ENCODE measurements around the gene ASCC3. TPM values are rescaled to one million over a fixed set of nuclear protein-coding genes. Genes with fewer than 3 reads are reported as not detected.

The ASCC3 gene
- total and polyA plus RNA-seq, 2 experiments from 2014 or later: 49.1 to 60.2 TPM

DNA sequence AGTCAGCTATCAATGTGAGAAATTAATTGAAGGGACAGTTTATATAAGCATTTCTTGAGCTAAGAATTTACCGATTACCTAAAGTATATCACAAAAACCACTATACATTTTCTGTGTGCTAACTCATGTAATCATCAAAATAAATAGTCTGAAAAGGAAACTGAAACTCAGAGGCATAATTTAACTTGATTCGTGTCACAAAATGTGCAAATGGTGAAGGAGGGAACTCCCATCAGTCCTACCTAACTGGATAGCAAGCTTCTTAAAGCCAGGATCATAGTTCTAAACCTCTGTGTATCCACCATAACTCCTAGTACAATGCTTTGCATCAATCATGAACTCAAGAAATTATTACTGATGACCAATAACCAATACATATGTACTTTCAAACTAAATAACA lies 91.0 kb downstream of the ASCC3 start:
- no peaks in the 10 kb centered on the region for H4K20me1 ChIP-seq (ENCODE audit: insufficient read depth)
- H3K9ac ChIP-seq: no peak overlapping the region

DNA sequence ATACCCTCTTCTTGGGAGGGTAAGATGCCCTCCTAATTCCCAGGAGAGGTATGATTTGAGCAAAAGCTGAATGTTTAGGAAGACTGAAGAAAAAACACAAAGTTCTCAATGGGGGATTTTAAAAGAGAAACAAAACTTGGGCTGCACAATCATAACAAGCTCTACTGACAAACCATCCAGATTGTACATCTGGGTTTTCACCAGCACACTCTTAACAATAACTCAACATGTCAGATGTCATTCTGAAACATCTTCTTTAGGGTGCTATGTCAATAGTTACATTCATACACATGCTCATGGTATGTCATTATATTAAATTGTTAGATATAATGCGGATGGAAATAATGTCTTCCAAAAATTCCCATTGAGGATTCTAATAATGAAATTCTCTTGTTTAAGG lies 95.1 kb downstream of the ASCC3 start:
- no peaks in the 10 kb centered on the region for H3K4me1 ChIP-seq (ENCODE audit: insufficient read depth)
- TF ChIP-seq EZH2 (IDR thresholded peaks at IDR 0.05; ENCODE audit: insufficient read depth, poor library complexity, severe bottlenecking) (no peak), EZH2phosphoT487 (IDR thresholded peaks at IDR 0.05; ENCODE audit: insufficient read depth, low read depth) (no peak)
- H4K20me1 ChIP-seq (ENCODE audit: insufficient read depth): no peaks in the 10 kb centered on the region
- in situ Hi-C loops (cut with MboI): no loop called here
- H3K9me2 ChIP-seq (ENCODE audit: insufficient read depth): no peaks in the 10 kb centered on the region; the same call in 1 of the 2 replicates
- peaks cover 26% of the 10 kb centered on the region for H3K79me2 ChIP-seq (ENCODE audit: insufficient read depth)
- H3K9me3 ChIP-seq (ENCODE audit: low read depth): no peaks in the 10 kb centered on the region
- no peak for DNase-seq
- no peaks in the 10 kb centered on the region for H3K27me3 ChIP-seq (replicated peaks; ENCODE audit: insufficient read depth)
- 0 out of 2 replicates have a peak, but pooled peaks cover 9% of the 10 kb centered on the region for H3K36me3 ChIP-seq (ENCODE audit: low read depth)
- no peak overlapping the region for H3K4me3 ChIP-seq
- H3K9ac ChIP-seq: no peak overlapping the region
- H3F3A ChIP-seq (ENCODE audit: insufficient read depth): no peaks in the 10 kb centered on the region
- 97 to 100% methylated on average over 1 of the region's 1 CpG for WGBS, 2 experiments (ENCODE audit: low coverage in 1 of 2, low lambda C conversion rate in 2 of 2, missing lambda C conversion rate in 2 of 2)
- no peak overlapping the region for H3K27ac ChIP-seq
- no peak overlapping the region for H3K4me2 ChIP-seq (ENCODE audit: unreplicated experiment)
- H2AFZ ChIP-seq: no peak overlapping the region

More for the DNA sequence above, 91.0 kb downstream of the ASCC3 start:
- DNase-seq: no peak
- no peaks in the 10 kb centered on the region for H3F3A ChIP-seq (ENCODE audit: insufficient read depth)
- H3K4me3 ChIP-seq: no peak overlapping the region
- no peaks in the 10 kb centered on the region for H3K27me3 ChIP-seq (replicated peaks; ENCODE audit: insufficient read depth)
- in situ Hi-C loops (cut with MboI): no loop called here
- peaks cover 8% of the 10 kb centered on the region; the same call in 1 of the 2 replicates for H3K36me3 ChIP-seq (ENCODE audit: low read depth)
- no peak for TF ChIP-seq EZH2phosphoT487 (IDR thresholded peaks at IDR 0.05; ENCODE audit: insufficient read depth, low read depth)
- TF ChIP-seq EZH2 (IDR thresholded peaks at IDR 0.05; ENCODE audit: insufficient read depth, poor library complexity, severe bottlenecking): no peak
- no peaks in the 10 kb centered on the region; the same call in 1 of the 2 replicates for H3K9me2 ChIP-seq (ENCODE audit: insufficient read depth)
- WGBS, 2 experiments (ENCODE audit: low coverage in 1 of 2, low lambda C conversion rate in 2 of 2, missing lambda C conversion rate in 2 of 2): 90 to 98% methylated on average over 2 of the region's 2 CpGs
- H3K9me3 ChIP-seq (ENCODE audit: low read depth): no peaks in the 10 kb centered on the region
- H3K4me1 ChIP-seq (ENCODE audit: insufficient read depth): no peaks in the 10 kb centered on the region
- no peak overlapping the region for H2AFZ ChIP-seq
- H3K79me2 ChIP-seq (ENCODE audit: insufficient read depth): peaks cover 26% of the 10 kb centered on the region
- H3K27ac ChIP-seq: no peak overlapping the region
- H3K4me2 ChIP-seq (ENCODE audit: unreplicated experiment): no peak overlapping the region

DNA sequence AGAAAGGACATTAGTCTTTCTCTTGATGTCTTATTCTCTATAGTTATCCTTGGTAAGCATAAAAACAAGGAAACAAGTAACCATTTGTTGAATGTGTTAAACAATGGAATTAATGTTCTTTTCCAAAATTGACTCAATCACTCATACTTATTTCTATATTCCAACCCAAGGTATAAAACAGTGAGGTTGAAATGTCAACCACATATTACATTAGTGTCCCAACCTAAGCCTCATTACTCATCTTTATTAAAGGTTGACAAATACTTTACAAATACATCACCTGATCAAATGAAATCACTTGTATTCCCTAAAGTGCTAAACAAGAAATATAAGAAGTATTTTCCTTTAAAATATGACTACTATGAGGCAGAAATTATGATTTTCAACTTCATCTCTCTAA lies 100.5 kb downstream of the ASCC3 start:
- DNase-seq: no peak
- Histone ChIP-seq H3K9me3 (ENCODE audit: low read depth) (no peaks in the 10 kb centered on the region), H3K4me2 (ENCODE audit: unreplicated experiment) (no peak overlapping the region), H3K36me3 (ENCODE audit: low read depth) (0 out of 2 replicates have a peak, but pooled peaks cover 9% of the 10 kb centered on the region), H3K79me2 (ENCODE audit: insufficient read depth) (peaks cover 21% of the 10 kb centered on the region), H3K27me3 (replicated peaks; ENCODE audit: insufficient read depth) (no peaks in the 10 kb centered on the region), H2AFZ (no peak overlapping the region), H3K27ac (no peak overlapping the region), H3K4me3 (no peak overlapping the region), H3F3A (ENCODE audit: insufficient read depth) (no peaks in the 10 kb centered on the region), H3K4me1 (ENCODE audit: insufficient read depth) (peaks cover 4% of the 10 kb centered on the region; the same call in 1 of the 2 replicates), H4K20me1 (ENCODE audit: insufficient read depth) (no peaks in the 10 kb centered on the region), H3K9me2 (ENCODE audit: insufficient read depth) (no peaks in the 10 kb centered on the region), H3K9ac (no peak overlapping the region)
- no peak for TF ChIP-seq EZH2 (IDR thresholded peaks at IDR 0.05; ENCODE audit: insufficient read depth, poor library complexity, severe bottlenecking)
- TF ChIP-seq EZH2phosphoT487 (IDR thresholded peaks at IDR 0.05; ENCODE audit: insufficient read depth, low read depth): no peak
- in situ Hi-C loops (cut with MboI): no loop called here

DNA sequence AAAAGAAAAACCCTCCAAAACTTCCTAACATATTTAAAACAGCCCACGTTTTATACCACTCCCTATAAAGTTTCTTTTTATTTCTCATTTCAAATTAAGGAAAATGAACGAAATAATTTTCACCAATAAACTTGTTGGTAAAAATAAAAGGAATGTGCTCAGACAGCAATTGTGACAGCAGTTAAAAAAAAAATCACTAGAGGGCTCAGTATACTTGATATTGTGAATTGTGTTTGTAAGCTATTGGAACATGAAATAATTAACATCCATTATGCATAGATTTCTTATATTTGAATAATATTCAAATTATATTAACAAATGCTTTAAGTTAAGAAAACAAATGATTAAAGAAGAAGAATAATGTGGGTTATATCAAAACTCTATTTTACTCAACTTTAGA lies 105.5 kb downstream of the ASCC3 start:
- WGBS, 2 experiments (ENCODE audit: low coverage in 1 of 2, low lambda C conversion rate in 2 of 2, missing lambda C conversion rate in 2 of 2): 39 to 45% methylated on average over 2 of the region's 2 CpGs
- Histone ChIP-seq H3K9me2 (ENCODE audit: insufficient read depth) (no peaks in the 10 kb centered on the region), H3K4me1 (ENCODE audit: insufficient read depth) (peaks cover 17% of the 10 kb centered on the region; the same call in 1 of the 2 replicates), H3K4me2 (ENCODE audit: unreplicated experiment) (no peak overlapping the region), H3K9me3 (ENCODE audit: low read depth) (no peaks in the 10 kb centered on the region), H3K36me3 (ENCODE audit: low read depth) (0 out of 2 replicates have a peak, but pooled peaks cover 5% of the 10 kb centered on the region), H3K79me2 (ENCODE audit: insufficient read depth) (peaks cover 39% of the 10 kb centered on the region), H3K4me3 (no peak overlapping the region), H2AFZ (no peak overlapping the region), H3K27ac (no peak overlapping the region), H4K20me1 (ENCODE audit: insufficient read depth) (no peaks in the 10 kb centered on the region), H3F3A (ENCODE audit: insufficient read depth) (no peaks in the 10 kb centered on the region), H3K27me3 (replicated peaks; ENCODE audit: insufficient read depth) (no peaks in the 10 kb centered on the region), H3K9ac (no peak overlapping the region)
- no peak for TF ChIP-seq EZH2 (IDR thresholded peaks at IDR 0.05; ENCODE audit: insufficient read depth, poor library complexity, severe bottlenecking)
- TF ChIP-seq EZH2phosphoT487 (IDR thresholded peaks at IDR 0.05; ENCODE audit: insufficient read depth, low read depth): no peak
- DNase-seq: peak; percentile 18
- in situ Hi-C loops (cut with MboI): no loop called here

DNA sequence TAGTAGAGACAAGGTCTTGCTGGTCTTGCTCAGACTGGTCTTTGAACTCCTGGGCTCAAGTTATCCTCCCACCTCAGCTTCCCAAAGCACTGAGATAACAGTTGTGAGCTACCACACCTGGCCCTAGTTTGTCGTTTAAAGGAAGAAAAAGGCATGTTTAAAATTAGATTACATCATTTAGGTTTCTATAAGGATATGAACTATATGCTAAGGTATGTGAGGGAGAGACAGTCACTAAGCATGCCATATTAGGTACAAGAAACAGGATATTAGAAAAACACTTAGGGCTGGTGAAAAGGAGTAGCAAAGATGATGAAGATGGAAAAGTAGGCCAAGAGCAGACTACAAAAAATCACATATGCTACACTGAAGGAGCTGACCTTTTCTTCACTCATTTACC lies 106.4 kb downstream of the ASCC3 start:
- no peak overlapping the region for H3K4me2 ChIP-seq (ENCODE audit: unreplicated experiment)
- peaks cover 17% of the 10 kb centered on the region; the same call in 1 of the 2 replicates for H3K4me1 ChIP-seq (ENCODE audit: insufficient read depth)
- 0 out of 2 replicates have a peak, but pooled peaks cover 10% of the 10 kb centered on the region for H3K36me3 ChIP-seq (ENCODE audit: low read depth)
- no peaks in the 10 kb centered on the region for H3K9me2 ChIP-seq (ENCODE audit: insufficient read depth)
- no peak overlapping the region for H3K9ac ChIP-seq
- in situ Hi-C loops (cut with MboI): no loop called here
- peak; percentile 20 for DNase-seq
- TF ChIP-seq EZH2phosphoT487 (IDR thresholded peaks at IDR 0.05; ENCODE audit: insufficient read depth, low read depth) (no peak), EZH2 (IDR thresholded peaks at IDR 0.05; ENCODE audit: insufficient read depth, poor library complexity, severe bottlenecking) (no peak)
- H4K20me1 ChIP-seq (ENCODE audit: insufficient read depth): no peaks in the 10 kb centered on the region
- H3K79me2 ChIP-seq (ENCODE audit: insufficient read depth): peaks cover 36% of the 10 kb centered on the region; the same call in 1 of the 2 replicates
- H3K4me3 ChIP-seq: no peak overlapping the region
- no peak overlapping the region for H3K27ac ChIP-seq
- H3K27me3 ChIP-seq (replicated peaks; ENCODE audit: insufficient read depth): no peaks in the 10 kb centered on the region
- H3F3A ChIP-seq (ENCODE audit: insufficient read depth): no peaks in the 10 kb centered on the region
- H3K9me3 ChIP-seq (ENCODE audit: low read depth): no peaks in the 10 kb centered on the region
- no peak overlapping the region for H2AFZ ChIP-seq
- 0% methylated on average over 1 of the region's 1 CpG for whole genome bisulfite sequencing, 2 experiments (ENCODE audit: low coverage in 1 of 2, low lambda C conversion rate in 2 of 2, missing lambda C conversion rate in 2 of 2)

Measured in GM23248 (cell line).